CD14-positive monocyte (primary cell): ENCODE data around the gene POC1B. TPM values are rescaled to one million over a fixed set of nuclear protein-coding genes. Genes with fewer than 3 reads are reported as not detected.

Experiments
- DNase-seq, 3 donors: peaks; one replicate each; pipeline ENCODE4 v3.0.0-alpha.2; 2011 to 2022
- H2AFZ ChIP-seq: 2 replicates; pipeline ENCODE4 v1.6.0; 2012; ENCODE audit warnings: mild to moderate bottlenecking, low read depth, low read length, inconsistent platforms; ENCODE audit not compliant: insufficient read depth, poor library complexity, severe bottlenecking
- H3K27ac ChIP-seq, 2 donors: 1 replicate in 1 of 2; 2 replicates in 1 of 2; pipeline ENCODE4 v1.5.1; 2012 to 2013; ENCODE audit warnings: low read length in 2 of 2, control low read depth in 1 of 2, inconsistent platforms in 1 of 2, low read depth in 1 of 2, mild to moderate bottlenecking in 1 of 2
- H3K27me3 ChIP-seq, 2 donors: one replicate each; pipeline versions ENCODE4 v1.6.0 to v1.6.1; 2011 to 2013; ENCODE audit warnings: low read length in 2 of 2; ENCODE audit not compliant: control insufficient read depth in 2 of 2, insufficient read depth in 2 of 2
- H3K36me3 ChIP-seq, 2 donors: replicated peaks in 1 of 2; 1 replicate in 1 of 2; 2 replicates in 1 of 2; pipeline versions ENCODE4 v1.5.1 to v1.6.1; 2012 to 2013; ENCODE audit warnings: low read length in 2 of 2, control low read depth in 1 of 2, inconsistent platforms in 1 of 2, mild to moderate bottlenecking in 1 of 2; ENCODE audit not compliant: insufficient read depth in 2 of 2, control insufficient read depth in 1 of 2
- H3K4me1 ChIP-seq, 2 donors: 1 replicate in 1 of 2; 2 replicates in 1 of 2; pipeline versions ENCODE4 v1.5.1 to v1.6.1; 2012 to 2013; ENCODE audit warnings: low read length in 2 of 2, control low read depth in 1 of 2, inconsistent platforms in 1 of 2, mild to moderate bottlenecking in 1 of 2, moderate library complexity in 1 of 2; ENCODE audit not compliant: insufficient read depth in 2 of 2, control insufficient read depth in 1 of 2
- H3K4me2 ChIP-seq: replicated peaks from 2 replicates; pipeline ENCODE3; 2012; ENCODE audit warnings: low read length, moderate library complexity, mild to moderate bottlenecking; ENCODE audit not compliant: poor library complexity, severe bottlenecking; ENCODE audit errors: extremely low read depth
- H3K4me3 ChIP-seq, 3 experiments: fragments of 200-600 bp in 1 of 3; sonication (generic) in 1 of 3; replicated peaks in 1 of 3; 1 replicate in 2 of 3; 2 replicates in 1 of 3; pipeline ENCODE4 v1.5.1; 2011 to 2013; ENCODE audit warnings: low read length in 3 of 3, mild to moderate bottlenecking in 3 of 3, control low read depth in 2 of 3, low read depth in 2 of 3, inconsistent platforms in 1 of 3, moderate library complexity in 1 of 3
- H3K79me2 ChIP-seq: 2 replicates; pipeline ENCODE4 v1.6.0; 2012; ENCODE audit warnings: mild to moderate bottlenecking, control low read depth, inconsistent platforms, low read length, moderate library complexity; ENCODE audit not compliant: insufficient read depth
- H3K9ac ChIP-seq: 2 replicates; pipeline ENCODE4 v1.6.0; 2017; ENCODE audit warnings: low read length, mild to moderate bottlenecking; ENCODE audit not compliant: insufficient read depth, poor library complexity, severe bottlenecking
- H3K9me3 ChIP-seq, 2 donors: replicated peaks in 1 of 2; 1 replicate in 1 of 2; 2 replicates in 1 of 2; pipeline versions ENCODE4 v1.5.1 to v1.6.1; 2012 to 2013; ENCODE audit warnings: low read length in 2 of 2, control low read depth in 1 of 2; ENCODE audit not compliant: control insufficient read depth in 1 of 2, insufficient read depth in 1 of 2
- H4K20me1 ChIP-seq: 2 replicates; pipeline ENCODE4 v1.6.0; 2012; ENCODE audit warnings: mild to moderate bottlenecking, low read length, control low read depth, moderate library complexity; ENCODE audit not compliant: insufficient read depth
- H3K27ac Mint-ChIP-seq, 7 donors: one replicate each; pipeline ENCODE4 v1.8.0; 2020; ENCODE audit warnings: mild to moderate bottlenecking in 7 of 7, mixed read lengths in 7 of 7, moderate library complexity in 6 of 7, inconsistent platforms in 2 of 7
- H3K27me3 Mint-ChIP-seq, 3 donors: one replicate each; pipeline ENCODE4 v1.8.0; 2021 to 2022; ENCODE audit warnings: low read depth in 3 of 3, mild to moderate bottlenecking in 3 of 3, mixed read lengths in 3 of 3, moderate library complexity in 3 of 3, inconsistent platforms in 1 of 3
- H3K36me3 Mint-ChIP-seq, 2 donors: one replicate each; pipeline ENCODE4 v1.8.0; 2020; ENCODE audit warnings: mixed read lengths in 2 of 2, inconsistent platforms in 1 of 2, mild to moderate bottlenecking in 1 of 2
- H3K4me1 Mint-ChIP-seq: one replicate; pipeline ENCODE4 v1.8.0; 2020; ENCODE audit warnings: mild to moderate bottlenecking, mixed read lengths
- H3K4me3 Mint-ChIP-seq, 2 donors: one replicate each; pipeline ENCODE4 v1.8.0; 2020; ENCODE audit warnings: mild to moderate bottlenecking in 2 of 2, mixed read lengths in 2 of 2, moderate library complexity in 1 of 2
- H3K9me3 Mint-ChIP-seq, 7 donors: one replicate each; pipeline ENCODE4 v1.8.0; 2020 to 2022; ENCODE audit warnings: mixed read lengths in 7 of 7, mild to moderate bottlenecking in 6 of 7, moderate library complexity in 6 of 7, inconsistent platforms in 2 of 7
- WGBS: methylation state at CpG from one replicate; pipeline ENCODE4 v1.1.5; 2013; ENCODE audit warnings: missing lambda C conversion rate; ENCODE audit not compliant: insufficient coverage; 5-methylcytosine and 5-hydroxymethylcytosine counted together
- intact Hi-C, 2 donors: fragments of 100-400 bp; cut with micrococcal nuclease; formaldehyde crosslinking; loops; one replicate each; pipeline versions ENCODE4 v1.15.0 to v1.15.1; 2023
- polyA minus RNA-seq: library from RNA; depleted of rRNA, polyadenylated mRNA; stranded (reverse); fragments of >200 nt; gene quantifications from 2 replicates; pipeline ENCODE4 v1.2.3, GENCODE V29; 2012
- polyA plus RNA-seq, 3 donors: library from polyadenylated mRNA; depleted of rRNA in 1 of 3; unstranded in 2 of 3; stranded (reverse) in 1 of 3; fragments of 300-500 nt in 2 of 3; fragments of >200 nt in 1 of 3; fragmentation: Illumina TruSeq in 2 of 3; gene quantifications; 1 replicate in 2 of 3; 2 replicates in 1 of 3; pipeline ENCODE4 v1.2.3, GENCODE V29; 2012 to 2021
- total RNA-seq, 12 experiments: library from RNA in 1 of 12; stranded (reverse) in 1 of 12; fragments of 120-200 nt in 1 of 12; gene quantifications; one replicate each; pipeline ENCODE4 v1.2.4 and lab custom pipeline; 2013 to 2026; ENCODE audit warnings: mixed read lengths in 6 of 12, inconsistent platforms in 1 of 12
- TF ChIP-seq, protein P1 (sequence below): fragments of 200-600 bp; IDR thresholded peaks from one replicate; pipeline ENCODE4 v1.8.0; 2022; ENCODE audit warnings: antibody characterized with exemption, mild to moderate bottlenecking

The POC1B gene
- total RNA-seq (2013): 21.6 TPM
- polyA plus RNA-seq (10 to 100 TPM in 2 of 3 donors, 1 to 10 TPM in 1; 8.4 to 32.0 (median 29.7) TPM), polyA minus RNA-seq (6.4 and 12.1 TPM in 2 replicates), total RNA-seq (lab: John Stamatoyannopoulos, UW) (14.8 to 43.1 (median 27.4) reads per million in 11 experiments)

DNA sequence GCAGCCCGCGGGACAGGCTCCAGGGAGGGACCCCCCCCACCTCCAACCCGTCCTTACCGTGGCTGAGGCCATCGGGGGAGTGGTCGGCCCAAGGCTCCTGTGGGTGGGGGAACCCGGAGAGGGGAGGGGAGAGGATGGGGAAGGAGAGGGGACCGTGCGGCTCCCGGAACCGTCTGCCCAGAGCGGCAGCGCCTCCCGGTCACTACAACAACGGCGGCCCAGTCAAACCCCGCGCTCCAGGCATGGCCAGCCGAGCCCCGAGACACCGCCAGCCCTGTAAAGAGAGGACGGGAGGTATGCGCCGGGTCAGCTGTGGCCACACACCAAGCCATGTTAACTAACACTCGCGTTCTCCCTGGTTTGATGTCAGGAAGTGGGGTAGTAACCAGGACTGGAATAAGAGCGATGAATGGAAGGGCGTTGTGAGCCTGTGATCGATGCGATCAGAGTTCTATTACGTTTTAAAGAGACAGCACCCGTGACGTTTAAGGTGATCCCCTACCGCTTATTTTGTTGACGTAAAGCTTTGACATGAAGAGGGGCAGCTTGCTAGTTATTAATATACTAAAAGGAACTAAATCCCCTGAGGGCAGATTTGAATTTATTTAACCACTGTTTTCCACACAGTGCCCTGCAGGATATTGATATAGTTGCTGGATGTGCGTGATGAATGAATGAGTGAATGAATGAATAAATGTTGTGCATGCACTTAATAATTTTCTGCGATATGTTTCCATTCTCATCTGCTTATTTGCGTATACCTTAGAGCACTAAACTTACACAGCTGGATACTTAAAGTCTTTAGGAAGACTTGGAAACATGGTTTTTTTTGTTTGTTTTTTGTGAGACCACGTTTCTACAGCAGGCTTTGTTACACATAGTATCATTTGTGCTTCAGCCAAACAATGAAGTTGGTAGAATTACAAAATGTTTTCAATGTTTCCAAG is at the start of gene POC1B:
Gene POC1B (minus strand): TSS at position 224 of the 947 bp plus-strand sequence. CDS start 152 bp downstream, at position 72.
- under 1% methylated on average over 24 of the region's 39 CpGs for WGBS
- Histone ChIP-seq H3K27ac (peak within 1 kb of the TSS; percentile 79 to 85), H3K9me3 (peaks cover 0 to 2% of the 10 kb centered on the region in 2 donors), H3K9ac (peak within 1 kb of the TSS; percentile 81), H3K36me3 (no peaks in the 10 kb centered on the region), H4K20me1 (peaks cover 18% of the 10 kb centered on the region), H3K4me2 (peak within 1 kb of the TSS; percentile 97), H3K4me3 (peak within 1 kb of the TSS; percentile 80 to 91 (median 90)), H3K27me3 (no peaks in the 10 kb centered on the region), H3K79me2 (peaks cover 51% of the 10 kb centered on the region), H3K4me1 (peaks cover 37 to 52% of the 10 kb centered on the region in 2 donors), H2AFZ (peak within 1 kb of the TSS; percentile 97)
- Mint-ChIP-seq H3K36me3 (peaks cover 16 to 18% of the 10 kb centered on the region in 2 donors), H3K4me3 (peak within 1 kb of the TSS; percentile 98 to 99), H3K27ac (peak within 1 kb of the TSS; percentile 84 to 97 (median 94)), H3K27me3 (no peaks in the 10 kb centered on the region), H3K4me1 (peaks cover 53% of the 10 kb centered on the region), H3K9me3 (peaks cover 1 to 7% (median 4%) of the 10 kb centered on the region in 7 donors)
- intact Hi-C loops: loop anchor here (2.0 to 10.0 kb wide), 6 partner anchors 51 to 1381 kb away; partner anchors contain the start of genes CEP290 (in 1 of the 2), DUSP6 (in 1 of the 2) and TMTC3 (in 1 of the 2)
- TF ChIP-seq, protein P1, sequence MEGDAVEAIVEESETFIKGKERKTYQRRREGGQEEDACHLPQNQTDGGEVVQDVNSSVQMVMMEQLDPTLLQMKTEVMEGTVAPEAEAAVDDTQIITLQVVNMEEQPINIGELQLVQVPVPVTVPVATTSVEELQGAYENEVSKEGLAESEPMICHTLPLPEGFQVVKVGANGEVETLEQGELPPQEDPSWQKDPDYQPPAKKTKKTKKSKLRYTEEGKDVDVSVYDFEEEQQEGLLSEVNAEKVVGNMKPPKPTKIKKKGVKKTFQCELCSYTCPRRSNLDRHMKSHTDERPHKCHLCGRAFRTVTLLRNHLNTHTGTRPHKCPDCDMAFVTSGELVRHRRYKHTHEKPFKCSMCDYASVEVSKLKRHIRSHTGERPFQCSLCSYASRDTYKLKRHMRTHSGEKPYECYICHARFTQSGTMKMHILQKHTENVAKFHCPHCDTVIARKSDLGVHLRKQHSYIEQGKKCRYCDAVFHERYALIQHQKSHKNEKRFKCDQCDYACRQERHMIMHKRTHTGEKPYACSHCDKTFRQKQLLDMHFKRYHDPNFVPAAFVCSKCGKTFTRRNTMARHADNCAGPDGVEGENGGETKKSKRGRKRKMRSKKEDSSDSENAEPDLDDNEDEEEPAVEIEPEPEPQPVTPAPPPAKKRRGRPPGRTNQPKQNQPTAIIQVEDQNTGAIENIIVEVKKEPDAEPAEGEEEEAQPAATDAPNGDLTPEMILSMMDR: no peak
- peak; percentile 30 to 51 (median 47) for DNase-seq

DNA sequence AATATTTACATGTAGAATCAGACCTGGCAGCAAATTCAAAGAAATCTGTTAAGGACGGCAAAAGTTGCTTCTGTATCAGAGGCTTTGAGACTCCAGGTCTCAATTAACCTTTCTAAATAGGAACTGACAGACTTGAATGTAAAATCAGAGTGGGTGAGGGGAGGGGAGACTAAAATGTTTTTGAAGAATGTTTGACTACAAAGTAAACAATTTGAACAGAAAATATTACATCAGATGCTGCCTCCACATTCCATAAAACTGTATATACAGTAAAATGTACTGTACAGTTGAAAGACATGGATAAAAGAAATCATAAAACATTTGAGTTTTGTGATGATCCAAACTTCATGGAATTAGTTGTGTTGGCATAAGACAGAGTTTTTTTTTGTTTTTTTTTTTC is 49.5 kb upstream of the POC1B start:
- no peak overlapping the region for H3K4me3 Mint-ChIP-seq
- H3K27me3 Mint-ChIP-seq: peaks cover 0 to 2% (median 2%) of the 10 kb centered on the region in 3 donors
- peaks cover 2% of the 10 kb centered on the region for H3K4me1 Mint-ChIP-seq
- H3K27me3 ChIP-seq: no peaks in the 10 kb centered on the region
- intact Hi-C loops: no loop called here
- no peak overlapping the region for H3K4me3 ChIP-seq
- no peaks in the 10 kb centered on the region for H3K36me3 ChIP-seq
- WGBS: no CpG with 5 or more reads among the region's 1 CpG
- no peak for DNase-seq
- no peak overlapping the region for H2AFZ ChIP-seq
- H3K9ac ChIP-seq: no peak overlapping the region
- H3K4me1 ChIP-seq: no peaks in the 10 kb centered on the region
- TF ChIP-seq, protein P1: no peak
- H3K27ac ChIP-seq: no peak overlapping the region
- no peak overlapping the region for H3K4me2 ChIP-seq
- H3K36me3 Mint-ChIP-seq: no peaks in the 10 kb centered on the region
- peaks cover 0 to 3% (median 0%) of the 10 kb centered on the region in 7 donors for H3K9me3 Mint-ChIP-seq
- H3K9me3 ChIP-seq: no peaks in the 10 kb centered on the region
- H3K79me2 ChIP-seq: no peaks in the 10 kb centered on the region
- no peak overlapping the region for H3K27ac Mint-ChIP-seq
- no peaks in the 10 kb centered on the region for H4K20me1 ChIP-seq
